Erythroblast (primary cell): Measurements from ENCODE around the gene EXOC3.

ENCODE experiments used
- GATA1 ChIP-seq: IDR thresholded peaks from 2 replicates; pipeline ENCODE4 v1.6.1; 2011; ENCODE audit warnings: low read depth, mild to moderate bottlenecking, control low read depth, low read length, moderate library complexity
- POLR2A ChIP-seq: IDR thresholded peaks from 2 replicates; pipeline ENCODE4 v1.6.1; 2011; ENCODE audit warnings: mild to moderate bottlenecking, low read length

GRCh38 chr5:439181-439580, 3.8 kb upstream of the EXOC3 start:
- no peak for TF ChIP-seq POLR2A
- no peak for TF ChIP-seq GATA1
